ENCODE results near the gene SLC1A5. TPM values are rescaled to one million over a fixed set of nuclear protein-coding genes. Genes with fewer than 3 reads are reported as not detected.

SLC1A5 gene
- total RNA-seq, 4 donors from 2014 or later = 16.2 to 56.7 (median 38.8) TPM

DNA sequence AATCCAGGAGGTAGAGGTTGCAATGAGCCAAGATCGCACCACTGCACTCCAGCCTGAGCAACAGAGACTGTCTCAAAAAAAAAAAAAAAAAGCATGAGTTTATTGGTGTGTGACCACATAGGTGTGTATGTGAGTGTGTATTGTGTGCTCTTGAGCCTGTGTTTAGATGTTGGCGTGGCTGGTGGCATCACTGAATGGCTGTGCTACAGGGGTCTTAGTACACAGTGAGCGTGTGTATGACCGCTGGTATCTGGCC is 2.5 kb downstream of the SLC1A5 start:
- Histone ChIP-seq H3K27me3 (no peaks in the 10 kb centered on the region), H3K4me1 (peaks cover 0 to 68% (median 24%) of the 10 kb centered on the region in 3 donors), H3K9me3 (no peaks in the 10 kb centered on the region), H3K4me3 (peak overlapping the region in 1 of 2 donors; percentile 90), H3K27ac (peak overlapping the region in 3 of 4 donors; percentile 86 to 88 (median 87)), H3K36me3 (peaks cover 0 to 32% of the 10 kb centered on the region in 2 donors)
- TF ChIP-seq EP300 (IDR thresholded peaks at IDR 0.05) (no peak), POLR2AphosphoS5 (IDR thresholded peaks at IDR 0.05) (no peak), CTCF (IDR thresholded peaks at IDR 0.05) (no peak), POLR2A (IDR thresholded peaks at IDR 0.05) (no peak)
- no peak for ATAC-seq
- WGBS, 2 donors (ENCODE audit: low coverage in 1 of 2) = 82 to 83% methylated on average over 2 of the region's 4 CpGs

- Histone ChIP-seq H3K36me3 (peaks cover 0 to 38% of the 10 kb centered on the region in 2 donors), H3K4me1 (peaks cover 0 to 74% (median 24%) of the 10 kb centered on the region in 3 donors), H3K4me3 (peak overlapping the region in 1 of 2 donors; percentile 90), H3K27me3 (no peaks in the 10 kb centered on the region), H3K27ac (peak overlapping the region in 3 of 4 donors; percentile 86 to 88 (median 87)), H3K9me3 (no peaks in the 10 kb centered on the region)
- 75 to 78% methylated on average over 6 to 15 of the region's 19 CpGs for WGBS, 2 donors (ENCODE audit: low coverage in 1 of 2)
- no peak for TF ChIP-seq CTCF (IDR thresholded peaks at IDR 0.05)
- TF ChIP-seq EP300 (IDR thresholded peaks at IDR 0.05) = no peak
- no peak for TF ChIP-seq POLR2AphosphoS5 (IDR thresholded peaks at IDR 0.05)
- TF ChIP-seq POLR2A (IDR thresholded peaks at IDR 0.05) = no peak
- ATAC-seq = no peak
Measured at GRCh38 chr19:46785054-46785979, 3.1 kb downstream of the SLC1A5 start.

DNA sequence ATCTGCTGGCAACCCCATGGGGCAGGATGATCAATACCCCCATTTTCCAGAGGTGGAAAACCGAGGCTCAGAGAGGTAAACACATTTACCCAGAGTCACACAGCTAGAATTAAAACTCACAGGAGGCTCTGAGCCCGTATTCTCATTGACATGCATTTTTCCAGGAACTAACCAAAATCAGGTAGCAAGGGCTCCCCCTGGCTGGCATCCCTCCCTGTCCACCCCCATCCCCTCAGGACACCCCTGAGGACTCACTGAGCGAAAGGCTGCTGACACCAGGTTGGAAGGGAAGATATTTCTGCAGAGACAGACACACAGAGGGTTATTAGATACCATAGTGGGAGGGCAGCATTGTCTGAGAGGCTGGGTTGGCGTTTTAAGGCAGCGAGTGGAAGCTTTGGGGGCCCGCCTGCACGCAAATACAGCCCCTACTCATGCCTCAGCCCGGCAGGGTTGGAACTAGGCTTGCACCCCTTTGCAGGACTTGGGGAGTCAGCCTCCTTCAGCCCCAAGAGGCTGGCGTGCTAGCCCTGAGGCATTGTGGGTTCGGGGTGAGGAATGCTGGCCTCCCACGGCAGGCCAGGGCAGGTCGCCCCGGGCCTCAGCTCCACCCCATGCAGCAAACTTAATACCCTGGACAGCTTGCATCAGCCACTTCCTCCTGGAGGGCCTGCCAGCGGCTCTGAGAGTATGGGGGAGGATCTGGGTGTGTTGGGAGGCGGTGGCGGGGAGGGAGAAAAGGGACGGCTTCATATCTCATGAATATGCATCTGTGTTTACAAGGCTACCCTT is 3.9 kb downstream of the SLC1A5 start:
- peak overlapping the region in 3 of 4 donors; percentile 86 to 88 (median 87) for H3K27ac ChIP-seq
- TF ChIP-seq CTCF (IDR thresholded peaks at IDR 0.05) = peak in 2 of 4 experiments; percentile 1 to 14
- no peak for TF ChIP-seq POLR2AphosphoS5 (IDR thresholded peaks at IDR 0.05)
- peak; percentile 32 for ATAC-seq
- WGBS, 2 donors (ENCODE audit: low coverage in 1 of 2) = 66 to 93% methylated on average over 3 to 5 of the region's 17 CpGs
- no peaks in the 10 kb centered on the region for H3K27me3 ChIP-seq
- peak overlapping the region in 1 of 2 donors; percentile 90 for H3K4me3 ChIP-seq
- no peaks in the 10 kb centered on the region for H3K9me3 ChIP-seq
- peaks cover 0 to 47% of the 10 kb centered on the region in 2 donors for H3K36me3 ChIP-seq
- H3K4me1 ChIP-seq = peaks cover 0 to 75% (median 24%) of the 10 kb centered on the region in 3 donors

DNA sequence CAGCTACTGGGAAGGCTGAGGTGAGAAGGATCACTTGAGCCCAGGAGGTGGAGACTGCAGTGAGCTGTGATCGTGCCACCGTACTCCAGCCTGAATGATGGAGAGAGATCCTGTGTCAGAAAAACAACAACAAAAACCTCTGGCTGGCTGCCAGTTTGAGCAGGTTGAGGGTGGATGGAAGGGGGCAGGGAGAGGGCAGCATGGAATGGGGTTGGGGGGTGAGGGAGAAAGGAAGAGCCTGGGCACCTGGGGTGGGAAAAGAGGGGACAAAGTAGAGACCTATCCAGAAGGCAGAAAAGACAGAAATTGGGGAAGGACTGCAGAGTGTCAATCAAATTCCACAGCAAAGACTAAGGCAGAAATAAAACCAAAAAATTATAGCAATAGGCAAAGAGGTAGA is 4.7 kb downstream of the SLC1A5 start:
- H3K4me1 ChIP-seq = peaks cover 0 to 69% (median 24%) of the 10 kb centered on the region in 3 donors
- H3K9me3 ChIP-seq = no peaks in the 10 kb centered on the region
- ATAC-seq = no peak
- WGBS, 2 donors (ENCODE audit: low coverage in 1 of 2) = 73 to 88% methylated on average over 2 of the region's 2 CpGs
- peak overlapping the region in 2 of 4 donors; percentile 86 to 88 for H3K27ac ChIP-seq
- TF ChIP-seq POLR2AphosphoS5 (IDR thresholded peaks at IDR 0.05) (no peak), EP300 (IDR thresholded peaks at IDR 0.05) (no peak), CTCF (IDR thresholded peaks at IDR 0.05) (no peak), POLR2A (IDR thresholded peaks at IDR 0.05) (no peak)
- no peaks in the 10 kb centered on the region for H3K27me3 ChIP-seq
- no peak overlapping the region for H3K4me3 ChIP-seq
- peaks cover 0 to 54% of the 10 kb centered on the region in 2 donors for H3K36me3 ChIP-seq
